ENCODE results near the gene C6orf163.

Gene C6orf163

DNA sequence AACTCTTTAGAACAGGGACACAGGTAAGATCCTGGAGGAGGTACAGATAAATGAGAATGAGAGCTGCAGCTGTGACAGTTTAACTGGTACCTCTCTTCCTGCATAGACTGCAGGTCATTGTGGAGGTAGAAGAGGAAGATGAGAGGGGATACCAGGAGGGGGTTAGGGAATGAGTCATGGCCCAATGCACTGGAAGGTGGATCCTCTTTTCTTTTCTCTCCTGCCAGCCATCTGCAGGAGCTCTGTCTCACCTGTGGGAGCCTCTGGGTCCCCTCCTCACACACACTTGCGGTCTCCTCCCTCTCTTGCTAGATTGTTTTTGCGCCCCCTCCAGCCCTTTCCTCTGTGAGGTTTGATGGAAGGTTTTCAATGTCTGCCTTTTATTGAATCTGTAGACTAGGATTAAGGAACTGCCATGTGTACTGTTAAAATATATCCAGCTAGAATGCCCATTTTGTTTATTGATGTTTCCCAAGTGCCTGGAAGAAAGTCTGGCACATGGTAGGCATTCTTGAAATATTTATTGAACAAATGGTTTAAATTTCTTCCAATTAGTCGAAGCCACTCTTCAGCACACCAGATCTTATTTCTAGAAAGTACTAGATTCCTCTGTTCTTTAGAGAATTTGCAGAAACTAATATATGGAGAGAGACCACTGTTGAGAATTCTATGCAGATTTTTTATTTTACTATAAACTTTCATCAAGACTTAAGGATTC lies 13.0 kb downstream of the C6orf163 start:
- DNase-seq: no peak

GRCh38 chr6:87364602-87365252 lies 20.1 kb downstream of the C6orf163 start:
- no peak for DNase-seq

DNA sequence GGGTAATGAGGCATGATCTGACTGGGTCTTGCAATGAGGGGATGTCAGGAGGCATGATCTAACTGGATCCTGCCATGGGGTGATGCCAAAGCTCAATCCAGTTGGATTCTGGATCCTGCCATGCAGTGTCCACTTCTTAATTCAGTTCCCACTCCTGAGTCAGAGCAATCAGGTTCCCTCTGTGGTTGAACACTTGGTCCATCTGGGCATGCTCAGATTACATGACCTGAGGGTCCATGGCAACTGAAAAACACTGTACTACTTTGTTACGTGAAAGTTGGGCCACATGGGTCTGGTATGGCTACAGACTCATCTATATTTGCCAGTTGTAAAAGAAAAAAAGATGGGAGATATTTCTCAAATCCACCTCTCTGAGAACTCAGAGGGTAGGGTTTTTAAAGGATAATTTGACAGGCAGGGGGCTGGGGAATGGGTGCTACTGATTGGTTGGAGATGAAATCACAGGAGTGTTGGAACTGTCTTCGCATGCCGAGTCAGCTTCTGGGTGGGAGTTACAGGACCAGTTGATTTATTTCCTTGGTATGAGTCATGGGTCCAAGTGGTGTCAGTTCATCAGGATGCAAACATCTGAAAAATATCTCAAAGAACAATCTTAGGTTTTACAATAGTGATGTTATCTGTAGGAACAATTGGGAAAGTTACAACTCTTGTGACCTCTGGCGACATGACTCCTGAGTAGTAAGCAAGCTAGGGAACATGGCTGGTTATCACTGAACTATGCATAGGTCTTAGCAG lies 21.6 kb downstream of the C6orf163 start:
- no peak for DNase-seq

DNA sequence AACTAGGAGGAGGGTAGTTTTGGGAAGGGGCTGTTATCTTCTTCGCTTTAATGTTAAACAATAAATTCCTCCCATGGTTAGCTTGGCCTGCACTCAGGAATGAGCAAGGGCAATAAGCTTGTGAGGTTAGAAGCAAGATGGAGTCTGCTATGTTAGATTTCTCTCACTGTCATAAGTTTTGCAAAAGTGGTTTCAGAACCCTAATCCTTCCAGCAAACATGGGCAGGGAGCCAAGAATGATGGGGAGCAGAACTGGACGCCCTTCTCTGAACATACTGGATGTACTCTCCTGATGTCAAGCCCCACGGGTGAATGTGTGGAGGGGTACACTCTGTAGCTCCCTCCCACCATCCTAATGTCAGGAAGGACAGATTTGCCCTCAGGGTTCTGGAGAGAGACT lies 22.3 kb downstream of the C6orf163 start:
- no peak for DNase-seq

- no peak for DNase-seq
Observed at GRCh38 chr6:87373377-87373776, 28.8 kb downstream of the C6orf163 start.

DNA sequence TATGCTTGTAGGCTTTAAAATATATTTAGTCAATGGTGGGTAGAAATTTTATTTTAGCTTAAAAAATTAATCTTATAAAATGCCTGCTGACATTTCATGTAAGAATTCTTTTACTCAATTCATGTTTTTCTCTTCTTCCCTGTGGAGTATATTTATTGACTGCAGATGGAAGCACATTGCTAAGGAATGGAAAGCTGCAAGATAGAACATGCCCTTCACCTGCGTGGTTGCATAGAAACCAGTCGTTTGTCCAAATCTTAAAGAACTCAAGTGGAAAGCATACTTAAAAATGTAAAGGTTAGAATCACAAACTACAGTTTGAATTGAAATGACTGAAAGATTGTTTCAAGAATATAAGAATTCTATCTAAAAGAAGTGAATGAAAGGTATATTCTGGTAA lies 30.7 kb downstream of the C6orf163 start:
- DNase-seq: no peak

DNA sequence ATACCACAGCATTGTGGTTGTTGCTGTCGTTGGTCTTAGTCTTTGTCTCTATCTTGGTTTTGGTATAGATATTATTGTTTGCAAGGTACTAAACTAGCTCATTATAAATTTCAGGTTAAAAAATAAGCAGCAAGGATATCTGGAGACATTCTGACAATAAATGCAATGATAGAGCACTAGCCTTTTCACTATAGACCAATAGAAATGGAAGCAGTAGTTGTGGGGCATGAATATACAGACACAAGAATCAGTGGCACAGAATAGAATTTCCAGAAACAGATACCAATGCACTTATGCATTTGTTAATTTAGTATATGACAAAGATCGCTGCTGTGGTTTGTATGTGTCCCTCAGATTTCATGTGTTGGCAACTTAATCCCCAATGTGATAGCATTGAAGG lies 32.0 kb downstream of the C6orf163 start:
- DNase-seq: no peak

GRCh38 chr6:87378947-87379346 lies 34.3 kb downstream of the C6orf163 start:
- DNase-seq: no peak

GRCh38 chr6:87382861-87383260 lies 38.2 kb downstream of the C6orf163 start:
- no peak for DNase-seq

DNA sequence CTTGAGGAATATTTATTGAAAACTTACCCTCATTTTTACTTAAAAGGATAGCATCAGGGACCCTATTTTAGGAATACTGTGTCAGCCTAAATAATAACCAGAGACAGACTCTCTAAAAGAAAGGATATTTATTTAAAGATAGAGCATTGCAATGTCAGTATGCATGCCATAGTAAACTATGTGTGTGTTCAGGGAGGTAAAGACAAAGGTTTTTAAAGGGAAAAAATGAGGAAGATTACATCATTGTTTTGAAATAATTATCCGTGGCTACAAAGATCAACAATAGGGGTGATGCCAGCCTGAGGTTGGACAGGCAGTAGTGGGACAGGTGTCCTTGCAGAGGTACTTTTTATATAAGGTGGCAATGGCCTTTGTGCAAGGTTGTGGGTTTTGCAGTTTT lies 39.4 kb downstream of the C6orf163 start:
- no peak for DNase-seq

GRCh38 chr6:87384449-87384848 lies 39.8 kb downstream of the C6orf163 start:
- no peak for DNase-seq

GRCh38 chr6:87391334-87391733 lies 46.7 kb downstream of the C6orf163 start:
- DNase-seq: no peak

DNA sequence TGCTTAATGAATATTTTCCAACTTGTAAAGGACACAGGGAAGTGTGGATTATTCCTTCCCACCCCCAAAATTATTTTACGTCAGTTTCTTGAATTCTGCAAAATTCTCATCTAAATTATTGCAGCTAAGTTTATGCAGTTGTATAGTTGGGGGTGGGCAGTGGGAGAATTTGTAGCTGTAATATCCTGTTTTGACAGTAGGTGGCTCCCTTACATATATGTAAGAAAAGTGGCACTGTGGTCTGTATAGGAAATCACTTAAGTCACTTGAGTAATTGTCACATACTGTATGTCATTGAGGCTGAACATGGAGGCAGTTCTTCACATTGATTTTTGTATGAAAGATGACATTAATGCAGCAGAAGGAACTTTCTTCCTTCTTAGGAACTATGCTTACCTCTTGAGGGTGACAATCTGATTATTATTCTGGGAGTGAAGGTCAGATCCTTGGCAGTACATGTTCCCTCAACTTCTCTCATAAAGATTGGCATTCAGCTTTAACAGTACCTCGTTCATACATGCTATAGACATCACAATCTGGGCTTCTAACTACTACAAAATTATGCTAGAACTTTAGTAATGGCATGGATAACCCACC lies 48.5 kb downstream of the C6orf163 start:
- peak; percentile 56 for DNase-seq

DNA sequence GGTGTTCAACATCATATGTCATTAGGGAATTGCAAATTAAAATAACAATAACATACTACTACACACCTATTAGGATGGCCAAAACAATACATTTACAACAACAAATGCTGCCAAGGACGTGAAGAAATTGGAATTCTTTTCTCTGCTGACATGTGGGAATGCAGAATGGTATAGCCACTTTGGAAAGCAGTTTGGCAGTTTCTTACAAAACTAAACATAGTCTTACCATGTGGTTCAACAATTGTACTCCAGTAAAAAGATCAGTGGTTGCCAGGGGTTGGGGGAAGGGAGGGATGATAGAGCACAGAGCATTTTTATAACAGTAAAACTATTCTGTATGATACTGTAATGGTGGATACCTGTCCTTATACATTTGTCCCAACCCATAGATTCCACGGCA lies 50.8 kb downstream of the C6orf163 start:
- DNase-seq: no peak

- no peak for DNase-seq
Observed at GRCh38 chr6:87396595-87397392, 52.2 kb downstream of the C6orf163 start.

DNA sequence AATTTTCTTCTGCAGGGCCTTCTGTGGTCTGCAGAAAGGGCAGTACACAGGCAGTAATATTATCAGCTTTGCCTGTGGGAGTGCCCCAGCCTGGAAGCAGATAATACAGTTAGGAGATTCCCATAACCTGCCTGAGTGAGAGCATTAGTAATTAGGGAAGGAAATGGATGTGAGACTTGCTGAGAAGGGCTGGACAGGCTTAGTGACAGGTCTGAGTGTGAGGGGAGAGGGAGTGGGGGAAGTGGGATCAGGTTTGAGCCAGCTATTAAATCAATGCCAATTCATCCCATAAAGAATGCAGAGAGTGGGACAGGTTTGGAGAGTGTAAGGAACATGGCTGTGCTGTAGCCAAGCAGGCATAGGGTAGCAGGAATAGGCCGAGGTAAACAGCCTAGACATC lies 53.0 kb downstream of the C6orf163 start:
- DNase-seq: no peak

DNA sequence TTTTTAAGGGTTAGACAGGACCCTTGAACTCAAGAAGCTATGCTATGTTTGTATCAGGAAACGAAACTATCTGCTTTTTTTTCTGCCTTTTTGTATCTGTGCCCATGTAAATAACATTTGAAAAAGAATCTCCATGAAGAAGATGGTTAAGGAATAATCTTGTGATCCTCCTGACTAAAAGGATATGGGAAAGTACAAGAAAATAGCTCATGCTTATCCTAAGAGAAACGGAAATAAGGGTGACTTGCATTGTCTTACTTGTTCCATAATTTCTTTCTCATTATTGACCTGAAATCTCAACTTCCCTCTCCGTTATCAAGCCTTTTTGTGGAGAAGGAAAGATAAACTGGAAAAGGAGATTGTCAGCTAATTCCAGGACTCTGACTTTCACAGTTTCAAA lies 57.2 kb downstream of the C6orf163 start:
- DNase-seq: no peak

- DNase-seq: no peak
Observed at GRCh38 chr6:87407561-87407900, 62.9 kb downstream of the C6orf163 start.

DNA sequence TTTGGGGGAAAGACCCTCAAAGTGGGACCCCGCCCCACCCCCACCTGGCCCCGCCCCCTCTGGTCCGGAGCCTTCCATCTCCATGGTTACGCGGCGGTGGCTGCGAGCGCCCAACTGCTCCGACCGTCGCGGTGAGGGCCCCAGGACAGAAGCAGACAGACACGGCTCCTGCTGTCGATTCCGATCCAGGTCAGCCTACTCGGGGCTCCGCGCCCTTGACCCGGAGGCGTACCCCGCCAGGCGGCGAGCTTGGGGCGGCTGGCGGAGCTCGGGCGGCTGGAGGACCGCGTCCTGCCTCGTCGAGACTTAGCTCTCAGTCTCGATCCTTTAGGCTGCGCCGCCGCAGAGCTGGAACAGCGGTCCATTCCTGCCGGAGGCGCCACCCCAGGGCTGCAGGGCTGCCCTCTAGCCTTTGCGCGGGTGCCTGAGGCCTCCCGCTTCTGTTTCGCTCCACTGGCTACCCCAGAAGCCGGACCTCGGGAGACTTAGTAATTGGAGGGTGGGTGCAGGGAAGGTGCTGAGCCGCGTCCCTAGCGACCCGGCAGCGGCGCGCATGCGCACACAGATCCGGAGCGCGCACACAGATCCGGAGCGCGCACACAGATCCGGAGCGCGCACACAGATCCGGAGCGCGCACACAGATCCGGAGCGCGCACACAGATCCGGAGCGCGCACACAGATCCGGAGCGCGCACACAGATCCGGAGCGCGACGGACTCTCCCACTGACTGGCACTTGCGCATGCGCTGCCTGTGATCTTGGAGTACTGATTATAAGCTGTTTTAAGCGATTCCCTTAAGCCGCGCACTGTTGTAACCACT lies 63.5 kb downstream of the C6orf163 start, which contains the start of gene CFAP206:
TSS of gene CFAP206 (plus strand) at position 72 of the 820 bp plus-strand sequence. CDS start 1,868 bp downstream, outside the sequence.
- peak; percentile 85 for DNase-seq

DNA sequence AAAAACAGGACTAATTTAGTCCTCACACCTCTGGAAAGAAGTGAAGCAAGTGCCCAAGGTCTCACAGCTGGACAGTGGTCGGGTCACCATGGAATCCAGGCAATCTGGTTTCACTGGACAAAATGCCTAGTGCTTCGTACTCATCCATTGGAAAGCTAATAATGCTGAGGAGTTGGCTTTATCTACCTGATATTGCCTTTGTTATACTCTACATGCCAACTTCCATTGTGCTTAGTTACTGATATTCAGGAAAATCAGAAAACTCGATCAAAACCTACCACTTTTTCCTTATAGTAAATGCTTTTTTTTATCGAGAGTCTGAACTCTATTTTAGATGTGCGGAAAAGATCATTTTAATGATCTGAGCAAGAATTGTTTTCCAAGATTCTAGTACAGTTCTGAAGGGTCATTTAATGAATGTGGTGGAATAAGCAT lies 64.1 kb downstream of the C6orf163 start:
- DNase-seq: no peak
